Stimulated activated CD4-positive, alpha-beta T cell treated with anti-CD3 and anti-CD28 coated beads, Interleukin-4, amount 100 ng/mL, for 48 hours (primary cell): ENCODE data around the gene HBD.

Source experiments
- DNase-seq, 2 donors: peaks; one replicate each; pipeline ENCODE4 v3.0.0-alpha.2; 2020; ENCODE audit warnings: low read depth in 2 of 2

Gene HBD

DNA sequence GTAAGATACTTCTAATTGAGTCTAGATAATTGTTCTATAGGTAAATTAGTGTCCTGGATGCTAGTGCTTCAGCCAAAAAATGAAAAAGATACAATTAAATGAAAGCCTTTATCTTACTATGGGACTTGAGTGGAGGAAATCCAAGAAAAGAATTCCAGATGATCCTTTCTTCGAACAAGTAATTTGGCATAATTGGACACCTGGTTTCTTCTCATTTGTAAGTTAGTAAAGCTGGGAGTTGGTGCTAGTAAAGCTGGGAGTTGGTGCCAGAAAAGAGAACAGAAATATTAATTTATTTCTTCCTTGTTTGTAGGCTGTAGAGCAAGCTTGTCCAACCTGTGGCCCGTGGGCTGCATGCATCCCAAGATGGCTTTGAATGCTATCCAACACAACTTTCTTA is 46.1 kb downstream of the HBD start:
- no peak for DNase-seq
